PC-9 (cell line): ENCODE data around the gene ZC3HAV1.

ENCODE experiments used
- CTCF ChIP-seq: fragments of 200-600 bp; sonication (generic); conservative IDR thresholded peaks from 2 replicates; pipeline ENCODE4 v1.6.1; 2017; ENCODE audit warnings: mixed run types, antibody characterized with exemption, mild to moderate bottlenecking, moderate library complexity
- EZH2 ChIP-seq: fragments of 200-600 bp; sonication (generic); IDR thresholded peaks from 2 replicates; pipeline ENCODE4 v1.8.0; 2017; ENCODE audit warnings: antibody characterized with exemption, low read depth

GRCh38 chr7:139041378-139042085, 68.0 kb downstream of the ZC3HAV1 start:
- TF ChIP-seq CTCF = no peak
- no peak for TF ChIP-seq EZH2
